Retina (tissue), 1 donor: Measurements from ENCODE around the gene ROCK2.
"Not testable (repeated sequence)": the region's sequence is repeated elsewhere in the genome, so short reads cannot be mapped to it uniquely, and the experiment has no call there.

Experiments used
- DNase-seq: peaks from one replicate; pipeline ENCODE4 v3.0.0-alpha.2; 2016

Gene ROCK2

DNA sequence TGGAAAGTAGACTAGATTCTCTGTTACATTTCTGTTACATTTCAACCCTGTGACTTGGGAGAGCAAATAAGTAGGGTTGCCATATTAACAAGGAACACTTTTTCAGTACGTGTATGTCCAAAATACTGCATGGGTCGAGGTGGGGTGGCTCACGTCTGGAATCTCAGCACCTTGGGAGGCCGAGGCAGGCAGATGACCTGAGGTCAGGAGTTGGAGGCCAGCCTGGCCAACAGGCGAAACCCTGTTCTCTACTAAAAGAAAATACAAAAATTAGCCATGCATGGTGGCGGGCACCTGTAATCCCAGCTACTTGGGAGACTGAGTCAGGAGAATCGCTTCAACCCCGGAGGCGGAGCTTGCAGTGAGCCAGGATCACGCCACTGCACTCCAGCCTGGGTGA is 178.0 kb downstream of the ROCK2 start:
- DNase-seq, result no peak

DNA sequence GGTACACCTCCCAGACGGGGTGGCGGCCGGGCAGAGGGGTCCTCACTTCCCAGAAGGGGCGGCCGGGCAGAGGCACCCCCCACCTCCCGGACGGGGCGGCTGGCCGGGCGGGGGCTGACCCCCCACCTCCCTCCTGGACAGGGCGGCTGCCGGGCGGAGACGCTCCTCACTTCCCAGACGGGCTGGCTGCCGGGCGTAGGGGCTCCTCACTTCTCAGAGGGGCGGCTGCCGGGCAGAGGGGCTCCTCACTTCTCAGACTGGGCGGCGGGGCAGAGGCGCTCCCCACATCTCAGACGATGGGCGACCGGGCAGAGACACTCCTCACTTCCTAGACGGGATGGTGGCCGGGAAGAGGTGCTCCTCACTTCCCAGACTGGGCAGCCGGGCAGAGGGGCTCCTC is 179.4 kb downstream of the ROCK2 start:
- DNase-seq, result not testable (repeated sequence)

DNA sequence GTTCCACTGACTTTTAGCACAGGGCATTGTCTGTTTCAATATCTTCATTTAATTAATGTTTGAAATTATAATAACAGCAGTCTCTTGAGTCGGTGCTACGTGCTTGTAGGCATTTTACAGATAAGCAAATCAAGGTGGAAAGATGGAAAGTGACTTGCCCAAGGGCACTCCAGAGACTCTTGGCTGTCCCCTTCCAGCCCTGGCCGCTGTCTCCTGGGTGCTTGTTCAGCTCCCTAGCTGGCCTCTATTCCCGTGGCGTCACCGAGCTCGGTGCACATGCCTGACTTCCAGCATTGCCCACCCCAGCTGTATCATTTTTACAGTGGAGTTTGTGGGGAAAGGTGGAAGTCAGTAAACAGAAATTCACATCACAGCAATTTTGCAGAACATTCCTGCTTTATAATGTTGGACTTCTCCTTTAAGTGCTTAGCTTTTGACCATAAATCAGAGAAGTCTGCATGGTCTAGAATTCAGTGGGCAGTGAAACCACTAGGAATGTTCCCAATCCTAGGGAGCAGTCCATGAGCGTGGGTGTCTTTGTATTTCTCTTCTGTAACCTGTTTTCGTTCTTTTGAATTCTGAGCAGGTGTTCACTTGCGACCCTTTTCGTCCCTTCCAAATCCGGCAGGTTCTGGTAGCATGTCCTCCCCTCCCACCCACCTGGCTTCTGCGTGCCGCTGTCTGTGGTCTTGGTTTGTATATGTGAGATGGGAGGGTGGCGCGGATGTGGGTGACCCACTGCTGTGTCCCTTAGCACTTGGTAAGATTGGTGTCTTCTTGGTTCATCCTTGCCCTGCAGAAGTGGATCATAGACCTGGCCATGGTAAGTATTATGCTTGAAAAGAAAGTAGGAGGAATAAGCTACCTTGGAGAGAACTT is 180.8 kb downstream of the ROCK2 start:
- DNase-seq, result no peak

DNA sequence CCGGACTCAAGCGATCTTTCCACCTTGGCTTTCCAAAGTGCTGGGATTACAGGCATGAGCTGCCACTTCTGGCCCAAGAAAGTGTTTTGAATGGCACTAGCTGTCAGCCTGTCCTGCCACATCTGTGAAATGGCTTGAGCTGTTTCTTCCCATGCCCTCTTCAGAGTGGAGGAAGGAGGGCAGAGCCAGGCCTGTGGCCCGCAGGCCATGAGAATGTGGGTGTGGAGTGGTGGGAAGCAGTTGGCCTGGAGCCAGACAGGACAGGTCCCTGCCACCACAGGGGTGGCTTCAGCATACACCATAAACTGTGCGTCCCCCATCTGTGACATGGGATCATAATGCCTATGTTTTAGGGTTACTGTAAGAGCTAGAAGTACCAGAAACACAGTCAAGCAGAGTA is 182.7 kb downstream of the ROCK2 start:
- DNase-seq, result no peak

DNA sequence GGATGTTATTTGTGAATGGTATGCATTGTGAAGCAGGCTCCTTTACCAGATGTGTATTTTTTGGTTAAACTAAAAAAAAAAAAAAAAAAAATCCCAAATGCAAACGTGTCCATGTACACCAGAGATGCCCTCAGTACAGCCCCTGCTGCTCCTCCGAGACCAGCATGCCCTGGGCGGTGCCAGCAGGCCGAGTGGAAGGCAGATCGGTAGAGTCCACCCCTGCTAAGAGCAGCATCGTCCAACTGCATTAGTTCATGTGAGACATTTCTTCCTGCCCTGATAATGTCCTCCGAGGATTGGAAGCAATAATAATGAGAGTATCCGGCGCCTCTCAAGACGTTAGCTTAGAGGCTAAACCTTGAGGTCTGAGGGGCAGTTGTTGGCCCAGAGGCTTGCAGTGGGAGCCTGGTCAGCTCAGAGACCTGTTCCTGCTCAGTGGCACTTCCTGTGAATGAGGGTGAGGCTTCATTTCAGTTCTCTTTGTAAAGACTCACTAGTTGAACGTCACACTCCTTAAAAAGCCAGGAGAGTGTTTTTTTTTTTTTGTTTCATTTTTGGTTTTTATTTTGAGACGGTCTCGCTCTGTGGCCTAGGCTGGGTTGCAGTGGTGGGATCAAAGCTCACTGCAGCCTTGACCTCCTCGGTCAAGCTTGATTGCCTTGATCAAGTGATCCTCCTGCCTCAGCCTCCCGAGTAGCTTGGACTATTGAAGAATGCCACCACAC is 183.5 kb downstream of the ROCK2 start:
- no peak for DNase-seq

DNA sequence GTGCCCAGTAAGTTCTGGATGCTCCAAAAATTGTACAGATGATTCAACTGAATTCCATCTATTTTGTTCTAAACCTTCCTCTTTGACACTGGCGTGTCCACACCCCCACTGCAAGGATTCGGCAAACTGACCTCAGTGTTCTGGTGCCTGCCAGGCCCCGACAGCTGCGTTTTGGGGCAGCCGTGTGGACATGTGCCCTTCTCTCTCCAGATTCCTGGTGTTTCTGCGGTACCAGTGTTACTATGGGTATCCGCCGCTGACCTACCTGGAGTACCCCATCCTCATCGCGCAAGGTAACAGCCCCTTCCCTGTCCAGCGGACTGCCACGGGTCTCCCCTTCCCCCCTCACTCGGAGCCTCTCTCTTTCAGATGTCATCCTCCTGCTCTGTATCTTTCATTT is 184.2 kb downstream of the ROCK2 start:
- no peak for DNase-seq

DNA sequence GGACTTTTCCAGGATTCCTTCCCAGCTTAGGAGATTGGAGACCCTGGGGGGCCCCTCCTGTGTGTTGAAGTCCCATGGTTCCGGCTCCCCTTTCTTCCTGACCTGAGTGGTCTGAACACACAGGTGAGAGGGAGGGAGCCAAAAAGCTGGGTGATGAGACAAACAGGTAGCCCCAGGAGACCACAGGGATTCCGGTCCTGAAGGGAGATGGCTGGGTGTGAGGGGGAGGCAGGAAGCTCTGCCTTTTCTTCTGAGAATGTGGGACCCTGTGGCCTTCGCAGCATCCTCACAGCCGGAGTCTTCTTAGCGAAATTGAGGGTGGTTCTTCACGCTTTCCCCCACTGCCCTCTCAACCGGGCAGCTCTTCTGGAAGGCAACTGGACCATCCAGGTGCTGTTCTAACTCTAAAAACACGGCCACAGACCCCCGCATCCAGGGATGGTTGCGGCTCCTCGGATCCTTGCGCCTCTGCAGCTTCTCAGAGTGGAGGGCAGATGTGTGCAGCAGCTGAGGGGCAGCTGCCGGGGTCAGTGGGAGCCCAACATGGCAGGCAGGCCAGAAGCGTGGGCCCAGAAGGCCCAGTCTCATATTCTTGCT is 184.8 kb downstream of the ROCK2 start:
- no peak for DNase-seq

DNA sequence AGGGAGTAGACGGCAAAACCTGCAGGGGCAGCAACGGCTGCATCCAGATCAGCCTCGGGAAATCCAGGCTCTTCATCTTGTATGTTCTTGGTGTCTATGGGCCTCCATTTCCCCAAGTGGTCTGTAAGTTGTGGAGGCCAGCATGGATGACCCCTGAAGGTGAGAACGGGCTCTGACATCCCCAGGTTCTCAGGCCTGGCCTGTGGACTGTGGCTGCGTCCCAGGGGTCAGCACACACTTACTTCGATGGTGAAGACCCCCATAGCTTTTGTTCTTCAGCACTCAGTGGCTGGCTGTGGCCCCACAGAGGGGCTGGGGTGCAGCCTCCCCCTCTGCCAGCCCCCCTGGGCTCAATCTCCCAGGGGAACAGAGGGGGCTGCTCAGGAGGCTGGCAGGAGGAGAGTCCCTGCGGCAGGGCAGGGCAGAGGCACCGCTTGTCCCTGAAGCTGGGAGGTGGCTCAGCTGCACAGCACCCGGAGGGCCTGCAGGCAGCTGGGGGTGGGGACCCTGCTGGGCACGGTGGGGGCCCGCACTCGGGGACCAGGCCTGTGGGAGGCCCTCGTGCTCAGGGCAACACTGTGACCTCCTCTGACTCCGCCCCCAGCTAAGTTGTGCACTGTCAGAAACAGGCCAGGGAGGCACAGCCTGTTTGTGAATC is 185.4 kb downstream of the ROCK2 start:
- no peak for DNase-seq

DNA sequence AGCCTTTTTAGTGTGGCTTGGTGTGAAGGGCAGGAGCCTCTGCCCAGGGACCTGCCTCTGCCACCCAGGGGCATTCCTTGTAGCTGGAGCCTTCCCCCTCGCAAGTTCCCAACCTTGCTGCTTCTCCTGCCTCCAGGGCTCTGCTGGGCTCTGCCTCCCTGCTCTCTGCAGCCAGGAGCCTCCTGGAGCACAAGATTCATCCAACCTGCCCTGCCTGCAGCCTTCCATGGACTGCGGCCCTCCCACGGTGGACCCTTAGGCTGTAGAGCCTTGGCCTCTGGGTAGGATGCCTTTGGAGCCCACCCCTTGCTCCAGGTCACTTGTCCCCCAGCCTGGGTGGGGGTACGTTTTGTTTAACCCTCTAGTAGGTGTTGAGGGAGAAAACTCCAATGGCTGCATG is 186.7 kb downstream of the ROCK2 start:
- DNase-seq, result no peak

DNA sequence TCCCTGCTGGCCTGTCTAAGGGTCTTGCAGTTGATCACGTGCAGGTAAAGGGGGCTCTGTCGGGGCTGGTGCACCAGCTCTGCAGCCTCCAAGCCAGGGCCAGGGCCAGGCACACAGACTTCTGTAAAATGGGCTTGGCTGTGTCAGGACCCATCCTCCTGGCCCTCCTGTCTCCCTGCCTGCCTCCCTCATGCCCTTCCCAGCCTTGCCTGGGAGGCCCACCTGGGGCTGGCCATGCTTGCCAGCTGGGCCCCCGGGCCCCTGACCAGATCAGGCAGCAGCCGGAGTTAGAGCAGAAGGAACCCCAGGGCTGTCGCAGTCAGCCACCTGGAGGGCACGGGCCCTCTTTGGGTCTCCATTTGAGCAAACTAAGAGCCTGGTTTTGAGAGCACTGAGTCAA is 187.1 kb downstream of the ROCK2 start:
- DNase-seq, result no peak

DNA sequence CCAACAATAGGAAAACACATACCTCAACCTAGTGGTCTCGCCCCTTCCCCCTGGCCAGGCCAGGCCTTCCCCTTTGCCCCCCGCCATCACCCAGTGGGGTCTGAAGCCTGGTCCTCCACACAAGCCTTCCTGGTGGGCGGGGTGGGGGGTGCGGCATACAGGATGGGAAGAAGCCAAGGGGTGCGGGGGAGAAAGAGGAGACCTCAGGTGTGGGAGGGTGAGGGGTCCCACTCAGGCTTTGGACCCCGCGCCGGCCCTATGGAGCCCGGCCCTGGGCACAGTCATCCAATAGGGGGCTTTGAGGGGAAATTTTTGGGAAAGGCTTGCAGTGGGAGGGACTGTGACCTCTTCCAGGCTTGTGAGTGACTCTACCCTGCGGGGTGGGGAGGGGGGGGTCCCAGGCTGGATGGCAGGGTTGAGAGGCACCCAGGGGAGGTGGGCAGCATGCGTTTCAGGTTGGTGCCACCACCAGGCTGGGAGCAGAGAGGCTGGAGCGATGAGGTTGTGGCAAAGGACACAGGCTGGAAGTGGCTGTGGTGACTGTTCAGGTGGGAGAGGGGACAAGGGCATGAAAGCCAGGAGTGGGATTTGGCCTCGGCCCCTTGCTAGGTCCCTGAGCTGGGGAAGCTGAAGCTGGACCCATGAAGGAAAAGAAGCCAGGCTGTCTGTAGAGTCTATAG is 187.9 kb downstream of the ROCK2 start:
- no peak for DNase-seq

DNA sequence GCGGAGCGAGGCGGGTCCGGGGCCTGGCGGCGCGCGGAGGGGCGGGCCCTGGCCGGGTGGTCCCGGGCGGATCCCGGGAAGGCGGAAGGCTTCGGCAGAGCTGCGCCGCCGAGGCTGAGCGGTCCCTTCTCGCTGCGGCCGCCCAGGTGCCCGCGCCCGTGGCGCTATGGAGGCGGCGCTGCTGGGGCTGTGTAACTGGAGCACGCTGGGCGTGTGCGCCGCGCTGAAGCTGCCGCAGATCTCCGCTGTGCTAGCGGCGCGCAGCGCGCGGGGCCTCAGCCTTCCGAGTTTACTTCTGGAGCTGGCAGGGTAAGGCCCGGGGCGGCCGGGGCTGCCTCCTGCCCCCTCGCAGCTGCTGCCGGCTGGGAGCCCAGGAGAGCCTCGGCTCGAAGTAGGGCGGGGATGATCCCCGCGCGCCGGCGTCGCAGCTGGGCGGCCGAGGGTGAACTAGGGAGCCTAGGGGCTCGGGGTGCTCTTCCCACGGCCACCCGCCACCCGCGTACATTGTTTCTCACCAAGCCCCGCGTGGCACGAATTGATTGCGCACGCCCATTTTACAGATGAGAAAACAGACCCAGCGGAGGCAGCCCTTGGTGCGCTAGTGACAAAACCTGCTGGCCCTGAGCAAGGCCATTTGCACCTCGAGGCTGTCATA is 188.9 kb downstream of the ROCK2 start, which contains the start of gene SLC66A3:
TSS of gene SLC66A3 (plus strand) at position 87 of the 655 bp plus-strand sequence. CDS start at position 167, 80 bp downstream.
- DNase-seq, result peak; percentile 93

DNA sequence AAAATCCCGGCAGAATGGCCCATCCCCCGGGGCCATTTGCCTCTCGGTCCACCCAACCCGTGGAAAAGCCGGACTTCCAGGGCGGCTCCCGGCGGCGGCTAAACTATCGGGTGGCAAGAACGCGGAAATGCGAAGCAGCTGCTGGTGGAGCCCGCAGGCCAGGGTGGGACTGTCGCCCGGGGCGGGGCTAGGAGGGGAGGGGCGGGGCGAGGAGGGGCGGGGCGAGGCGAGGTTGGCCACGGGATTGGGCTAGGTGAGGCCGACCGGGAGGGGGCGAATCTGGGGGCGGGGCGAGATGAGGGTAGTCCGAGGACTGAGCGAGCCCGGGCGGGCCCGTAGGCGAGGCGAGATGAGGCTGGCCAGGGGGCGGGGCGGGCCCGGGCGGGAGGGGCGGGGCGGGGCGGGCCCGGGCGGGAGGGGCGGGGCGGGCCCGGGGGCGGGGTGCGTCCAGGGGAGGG is 189.5 kb downstream of the ROCK2 start:
- no peak for DNase-seq

DNA sequence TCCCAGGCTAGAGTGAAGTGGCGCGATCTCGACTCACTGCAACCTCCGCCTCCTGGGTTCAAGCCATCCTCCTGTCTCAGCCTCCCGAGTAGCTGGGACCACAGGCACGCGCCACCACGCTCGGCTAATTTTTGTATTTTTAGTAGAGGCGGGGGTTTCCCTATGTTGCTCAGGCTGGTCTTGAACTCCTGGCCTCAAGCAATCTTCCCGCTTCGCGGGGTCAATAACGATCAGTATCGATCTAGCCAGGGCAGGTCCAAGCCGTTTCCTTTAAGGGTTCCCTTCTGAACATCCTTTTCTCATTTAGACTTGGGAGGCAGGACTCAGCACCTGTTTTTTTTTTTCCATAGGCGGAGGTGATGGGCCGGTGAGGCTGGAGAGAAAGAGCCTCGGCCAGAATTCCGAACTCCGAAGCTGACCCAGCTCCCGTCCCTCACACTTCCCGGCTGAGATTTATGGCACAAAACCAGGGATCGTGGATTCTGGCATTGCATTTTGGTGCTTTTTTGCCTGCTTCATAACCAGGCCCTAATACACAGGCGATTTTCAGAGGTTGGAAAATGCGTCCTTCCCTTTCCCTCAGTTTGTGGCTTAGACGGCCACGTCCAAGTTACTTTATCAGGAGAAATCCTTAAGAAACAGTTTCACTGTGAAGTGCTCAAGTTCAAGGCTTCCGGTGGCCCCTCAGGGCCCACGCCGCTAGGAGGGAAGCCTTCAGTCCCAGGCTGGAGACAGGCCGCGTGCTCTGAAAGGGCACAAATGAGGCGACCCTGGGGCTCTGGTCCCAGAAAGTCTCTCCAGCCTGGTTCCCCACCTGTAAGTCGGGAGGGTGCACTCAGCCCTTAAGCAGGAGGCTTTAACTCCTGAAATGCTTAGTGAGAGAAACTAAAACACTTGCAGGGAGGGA is 190.2 kb downstream of the ROCK2 start:
- peak; percentile 80 for DNase-seq

DNA sequence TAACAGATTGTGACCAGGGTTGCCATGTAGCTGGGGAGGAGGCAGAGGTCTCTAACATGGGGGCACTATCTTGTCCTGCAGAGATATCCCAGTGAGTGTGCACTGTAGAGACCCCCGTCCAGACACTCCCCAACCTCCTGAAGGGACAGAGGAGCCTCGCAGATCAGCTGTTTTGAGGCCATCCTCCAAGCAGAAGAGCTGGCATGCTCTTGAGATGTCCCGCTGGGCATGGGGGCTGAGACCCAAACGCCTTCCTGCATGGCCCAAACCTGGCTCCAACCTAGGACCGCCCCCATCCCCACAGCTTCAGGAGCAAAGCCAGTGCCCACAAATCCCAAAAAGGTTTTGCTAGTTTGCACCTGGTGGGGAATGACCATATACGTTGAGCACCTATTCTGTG is 191.8 kb downstream of the ROCK2 start:
- DNase-seq, result no peak

DNA sequence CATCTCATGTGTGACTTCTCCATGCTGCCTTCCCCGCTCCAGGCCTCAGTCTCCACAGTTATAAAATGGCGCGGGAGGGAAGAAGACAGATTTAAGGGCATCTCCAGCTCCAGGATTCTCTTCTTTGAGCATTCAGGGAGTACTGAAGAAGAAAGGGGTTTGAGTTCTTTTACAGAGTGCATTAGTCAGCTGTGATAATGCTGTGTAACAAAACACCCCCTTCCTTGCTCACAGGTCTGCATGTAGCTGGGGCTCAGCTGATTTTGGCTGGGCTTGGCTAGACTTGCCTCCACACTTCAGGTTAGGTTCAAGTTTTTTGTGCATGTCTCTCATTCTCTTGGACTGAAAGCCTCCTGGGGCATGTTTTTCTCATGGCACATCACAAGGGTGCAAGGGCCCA is 197.2 kb downstream of the ROCK2 start:
- DNase-seq, result no peak

DNA sequence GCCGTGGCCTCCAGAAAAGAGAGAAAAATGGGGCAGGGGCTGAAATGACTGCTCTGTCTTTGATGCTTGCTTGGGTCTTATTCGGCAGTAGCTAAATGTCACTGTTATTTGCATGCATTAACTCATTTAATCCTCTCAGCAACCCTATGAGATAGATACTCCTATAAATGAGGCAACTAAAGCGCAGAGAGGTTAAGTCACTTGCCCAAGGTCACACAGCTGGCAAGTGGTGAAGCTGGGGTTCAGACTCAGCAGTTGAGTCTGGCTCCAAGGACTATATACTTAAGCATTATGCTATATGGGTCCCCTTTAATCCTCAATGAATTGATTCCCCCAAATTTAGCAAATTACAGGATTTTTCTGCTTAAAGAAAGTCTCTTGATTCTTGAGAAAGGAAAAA is 198.4 kb downstream of the ROCK2 start:
- no peak for DNase-seq

DNA sequence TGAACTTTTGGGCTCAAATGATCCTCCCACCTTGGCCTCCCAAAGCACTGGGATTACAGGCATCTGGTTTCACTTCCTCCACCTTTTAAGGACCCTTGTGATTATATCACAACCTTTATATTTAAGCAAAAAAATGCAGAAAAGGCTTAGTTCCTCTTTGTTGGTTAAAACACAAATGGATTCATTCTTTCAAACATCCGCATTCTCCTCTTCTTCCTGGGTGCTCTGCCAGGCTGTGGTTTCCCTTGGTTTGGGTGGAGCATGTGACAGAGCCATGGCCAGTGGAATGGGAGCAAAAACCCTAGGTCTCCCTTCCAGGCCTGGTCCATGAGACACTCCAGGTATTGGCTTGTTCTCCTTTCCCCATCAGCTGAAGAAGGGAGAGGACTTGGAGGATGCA is 199.1 kb downstream of the ROCK2 start:
- DNase-seq, result no peak

DNA sequence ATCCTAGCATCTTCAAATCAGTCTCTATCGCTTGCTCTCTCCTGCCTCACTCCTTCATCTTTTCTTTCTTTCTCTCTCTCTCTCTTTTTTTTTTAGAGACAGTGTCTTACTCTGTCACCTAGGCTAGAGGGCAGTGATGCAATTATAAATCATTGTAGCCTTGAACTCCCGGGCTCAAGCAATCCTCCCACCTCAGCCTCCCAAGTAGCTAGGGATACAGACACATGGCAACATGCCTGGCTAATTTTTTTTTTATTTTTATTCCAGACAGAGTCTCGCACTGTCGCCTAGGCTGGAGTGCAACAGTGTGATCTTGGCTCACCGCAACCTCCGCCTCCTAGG is 199.7 kb downstream of the ROCK2 start:
- DNase-seq, result no peak

DNA sequence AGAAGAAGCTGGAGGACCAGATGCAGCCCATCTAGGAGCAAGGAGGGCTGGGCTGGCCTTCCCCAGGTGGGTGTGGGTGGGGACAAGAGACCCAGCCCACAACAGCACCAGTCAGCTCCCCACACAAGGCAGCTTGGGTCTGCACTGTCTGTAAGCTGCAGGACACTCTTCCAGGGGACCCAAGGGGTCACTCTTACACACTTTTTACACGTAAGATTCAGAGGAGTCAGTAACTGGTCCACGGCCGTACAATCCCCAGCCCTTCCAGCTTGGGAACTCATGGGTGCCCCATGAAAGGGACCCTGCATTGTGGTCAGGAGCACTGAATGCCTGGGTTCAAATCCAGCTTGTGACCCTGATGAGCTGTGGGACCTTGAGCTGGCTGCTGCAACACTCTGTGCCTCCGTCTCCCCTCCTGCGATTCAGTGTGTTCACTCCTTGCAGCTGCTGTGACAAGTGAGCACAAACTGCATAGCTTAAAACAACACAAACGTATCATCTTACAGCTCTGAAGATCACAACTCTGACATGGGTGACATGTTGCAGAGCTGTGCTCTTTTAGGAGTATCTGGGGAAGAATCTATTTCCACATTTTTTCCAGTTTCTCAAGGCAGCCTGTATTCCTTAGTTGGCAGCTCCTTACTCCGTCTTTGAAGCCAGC is 200.2 kb downstream of the ROCK2 start:
- no peak for DNase-seq
